Transverse colon (tissue), 4 donors: ENCODE data around the gene SLC30A10.
"Not testable (repeated sequence)": the region's sequence is repeated elsewhere in the genome, so short reads cannot be mapped to it uniquely, and the experiment has no call there.

Source experiments
- CTCF ChIP-seq, 5 experiments: fragments of 200-600 bp in 3 of 5; fragments of 450-650 bp in 2 of 5; sonication (generic) in 3 of 5; IDR thresholded peaks; 1 replicate in 2 of 5; 2 replicates in 3 of 5; pipeline ENCODE4 v1.5.1; 2016 to 2017; ENCODE audit warnings: antibody characterized with exemption in 5 of 5, inconsistent platforms in 3 of 5, mild to moderate bottlenecking in 2 of 5, moderate library complexity in 1 of 5
- POLR2AphosphoS5 ChIP-seq, 3 donors: sonication (generic); formaldehyde crosslinking; IDR thresholded peaks; one replicate each; pipeline ENCODE4 v1.6.1; 2016; ENCODE audit warnings: antibody characterized with exemption in 3 of 3

GRCh38 chr1:219892271-219892670 is 36.1 kb downstream of the SLC30A10 start:
- not testable (repeated sequence) for TF ChIP-seq CTCF, POLR2AphosphoS5 (IDR thresholded peaks at IDR 0.05)
